Nephron progenitor cell (in vitro differentiated cells): ENCODE data around the gene RAP1GDS1.
A peak's percentile ranks its signal among the peaks of the same experiment; 100 is the strongest.
"Not testable (repeated sequence)": the region's sequence is repeated elsewhere in the genome, so short reads cannot be mapped to it uniquely, and the experiment has no call there.

Experiments
- DNase-seq: peaks from one replicate; pipeline ENCODE4 v3.0.0; 2021
- H3K27ac Mint-ChIP-seq: 2 replicates; pipeline ENCODE4 v1.8.0; 2021; ENCODE audit warnings: mild to moderate bottlenecking, moderate library complexity, mixed read lengths
- H3K27me3 Mint-ChIP-seq: 2 replicates; pipeline ENCODE4 v1.8.0; 2021; ENCODE audit warnings: mild to moderate bottlenecking, low read depth, mixed read lengths; ENCODE audit not compliant: poor library complexity
- H3K36me3 Mint-ChIP-seq: 2 replicates; pipeline ENCODE4 v1.8.0; 2021; ENCODE audit warnings: low read depth, mixed read lengths
- H3K4me1 Mint-ChIP-seq: 2 replicates; pipeline ENCODE4 v1.8.0; 2021; ENCODE audit warnings: mixed read lengths
- H3K4me3 Mint-ChIP-seq: 2 replicates; pipeline ENCODE4 v1.8.0; 2021; ENCODE audit warnings: mild to moderate bottlenecking, moderate library complexity, mixed read lengths
- H3K9me3 Mint-ChIP-seq: 2 replicates; pipeline ENCODE4 v1.8.0; 2021; ENCODE audit warnings: mild to moderate bottlenecking, moderate library complexity, mixed read lengths
- CTCF ChIP-seq: fragments of 200-600 bp; sonication (generic); IDR thresholded peaks from 2 replicates; pipeline ENCODE4 v1.5.0; 2021; ENCODE audit warnings: antibody characterized with exemption

Gene RAP1GDS1

GRCh38 chr4:98452091-98452490, 190.9 kb downstream of the RAP1GDS1 start:
- H3K36me3 Mint-ChIP-seq, result peaks cover 5% of the 10 kb centered on the region
- peaks cover 2% of the 10 kb centered on the region for H3K27me3 Mint-ChIP-seq
- H3K4me1 Mint-ChIP-seq, result peaks cover 5% of the 10 kb centered on the region
- no peak overlapping the region for H3K27ac Mint-ChIP-seq
- no peak for DNase-seq
- H3K9me3 Mint-ChIP-seq, result peaks cover 18% of the 10 kb centered on the region
- no peak overlapping the region for H3K4me3 Mint-ChIP-seq
- TF ChIP-seq CTCF, result no peak

GRCh38 chr4:98457422-98457821, 196.2 kb downstream of the RAP1GDS1 start:
- not testable (repeated sequence) for H3K4me3 Mint-ChIP-seq, H3K4me1 Mint-ChIP-seq, H3K27me3 Mint-ChIP-seq, H3K36me3 Mint-ChIP-seq, H3K27ac Mint-ChIP-seq, DNase-seq
- H3K9me3 Mint-ChIP-seq, result peaks cover 25% of the 10 kb centered on the region

- H3K27me3 Mint-ChIP-seq, H3K9me3 Mint-ChIP-seq, H3K36me3 Mint-ChIP-seq, DNase-seq, H3K27ac Mint-ChIP-seq, H3K4me1 Mint-ChIP-seq, H3K4me3 Mint-ChIP-seq: not testable (repeated sequence)
Measured at GRCh38 chr4:98461121-98461865, 200.1 kb downstream of the RAP1GDS1 start.

GRCh38 chr4:98462487-98462886, 201.3 kb downstream of the RAP1GDS1 start:
- Mint-ChIP-seq H3K4me1 (peaks cover 7% of the 10 kb centered on the region), H3K4me3 (no peak overlapping the region), H3K36me3 (no peaks in the 10 kb centered on the region), H3K9me3 (peaks cover 7% of the 10 kb centered on the region), H3K27me3 (peaks cover 3% of the 10 kb centered on the region), H3K27ac (no peak overlapping the region)
- no peak for TF ChIP-seq CTCF
- DNase-seq, result no peak

GRCh38 chr4:98466868-98467599, 205.8 kb downstream of the RAP1GDS1 start:
- peaks cover 3% of the 10 kb centered on the region for H3K27me3 Mint-ChIP-seq
- H3K27ac Mint-ChIP-seq, result peak overlapping the region; percentile 81
- peaks cover 23% of the 10 kb centered on the region for H3K36me3 Mint-ChIP-seq
- peak overlapping the region; percentile 83 for H3K4me3 Mint-ChIP-seq
- H3K9me3 Mint-ChIP-seq, result no peaks in the 10 kb centered on the region
- H3K4me1 Mint-ChIP-seq, result peaks cover 34% of the 10 kb centered on the region
- DNase-seq, result no peak
- no peak for TF ChIP-seq CTCF

GRCh38 chr4:98467627-98468072, 206.5 kb downstream of the RAP1GDS1 start:
- H3K4me3 Mint-ChIP-seq, result peak overlapping the region; percentile 83
- H3K4me1 Mint-ChIP-seq, result peaks cover 34% of the 10 kb centered on the region
- DNase-seq, result peak; percentile 68
- peaks cover 3% of the 10 kb centered on the region for H3K27me3 Mint-ChIP-seq
- H3K27ac Mint-ChIP-seq, result peak overlapping the region; percentile 81
- TF ChIP-seq CTCF, result peak; percentile 67
- peaks cover 29% of the 10 kb centered on the region for H3K36me3 Mint-ChIP-seq
- no peaks in the 10 kb centered on the region for H3K9me3 Mint-ChIP-seq
